Limb (tissue), 2 donors: ENCODE measurements around the gene MYOZ1.

Experiments used
- DNase-seq, 2 donors: peaks; one replicate each; pipeline ENCODE4 v3.0.0-alpha.2; 2016; ENCODE audit errors: extremely low spot score in 2 of 2

MYOZ1 gene

DNA sequence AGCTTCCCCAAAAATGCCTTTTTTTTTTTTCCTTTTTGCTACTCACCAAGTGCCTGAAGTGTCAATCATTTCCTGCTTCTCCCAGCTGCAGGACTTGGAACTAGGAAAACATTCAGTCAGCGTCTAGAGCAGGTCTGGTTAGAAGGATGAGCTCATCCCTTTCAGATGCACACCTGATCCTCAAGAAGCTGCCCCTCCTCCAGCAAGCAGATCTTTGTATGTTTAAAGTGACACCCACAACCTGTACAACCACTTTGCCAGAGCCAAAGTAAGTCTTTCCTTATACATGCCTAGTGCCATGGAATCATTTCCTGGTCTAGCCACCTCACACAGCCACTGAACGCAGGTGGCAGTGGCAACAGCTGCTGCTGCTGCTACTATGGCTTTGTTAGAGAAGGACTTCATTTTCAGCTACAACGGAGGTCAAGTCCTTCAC is 39.8 kb downstream of the MYOZ1 start:
- no peak for DNase-seq

DNA sequence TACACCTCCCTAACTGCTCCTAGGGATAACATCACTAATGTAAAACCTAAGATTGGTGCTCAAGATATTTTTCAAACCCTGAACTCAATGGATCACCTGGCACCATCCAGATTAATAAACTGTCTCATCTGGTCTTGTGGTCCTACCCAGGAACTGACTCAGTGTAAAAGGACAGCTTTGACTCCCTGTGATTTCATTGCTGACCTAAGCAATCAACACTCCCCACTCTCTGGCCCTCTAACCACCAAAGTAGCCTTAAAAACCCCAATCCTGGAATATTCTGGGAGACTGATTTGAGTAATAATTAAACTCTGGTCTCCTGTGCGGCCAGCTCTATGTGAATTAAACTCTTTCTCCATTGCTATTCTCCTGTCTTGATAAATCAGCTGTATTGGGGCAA is 43.9 kb downstream of the MYOZ1 start:
- DNase-seq: no peak

DNA sequence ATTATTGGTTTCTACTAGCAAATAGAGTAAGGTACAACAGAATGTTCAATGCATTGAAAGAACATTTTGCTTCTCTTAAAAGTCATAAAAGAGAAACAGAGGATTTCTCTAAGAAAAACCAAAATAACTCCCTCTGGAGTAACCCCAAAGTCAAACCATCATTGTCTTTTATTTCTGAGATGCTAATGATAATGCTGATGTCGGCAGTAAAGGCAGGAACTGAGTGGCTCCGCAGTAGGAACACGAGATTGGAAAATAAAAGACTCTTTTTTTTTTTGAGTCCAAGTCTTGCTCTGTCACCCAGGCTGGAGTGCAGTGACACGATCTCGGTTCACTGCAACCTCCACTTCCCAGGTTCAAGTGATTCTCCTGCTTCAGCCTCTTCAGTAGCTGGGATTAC is 47.5 kb downstream of the MYOZ1 start:
- no peak for DNase-seq

DNA sequence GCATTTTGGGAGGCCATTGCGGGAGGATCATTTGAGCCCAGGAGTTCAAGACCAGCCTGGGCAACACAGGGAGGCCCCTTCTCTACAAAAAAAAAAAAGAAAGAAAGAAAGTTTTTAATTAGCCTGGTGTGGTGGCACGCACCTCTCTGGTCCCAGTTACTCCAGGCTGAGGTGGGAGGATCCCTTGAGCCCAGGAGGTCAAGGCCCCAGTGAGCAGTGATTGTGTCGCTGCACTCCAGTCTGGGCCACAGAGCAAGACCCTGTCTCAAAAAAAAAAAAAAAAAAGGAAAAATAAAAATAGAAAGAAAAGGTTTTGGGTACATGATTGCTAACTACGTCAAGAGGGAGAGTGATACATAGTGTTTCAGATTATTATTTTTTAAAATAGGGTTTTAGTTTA is 48.2 kb downstream of the MYOZ1 start:
- DNase-seq: no peak

DNA sequence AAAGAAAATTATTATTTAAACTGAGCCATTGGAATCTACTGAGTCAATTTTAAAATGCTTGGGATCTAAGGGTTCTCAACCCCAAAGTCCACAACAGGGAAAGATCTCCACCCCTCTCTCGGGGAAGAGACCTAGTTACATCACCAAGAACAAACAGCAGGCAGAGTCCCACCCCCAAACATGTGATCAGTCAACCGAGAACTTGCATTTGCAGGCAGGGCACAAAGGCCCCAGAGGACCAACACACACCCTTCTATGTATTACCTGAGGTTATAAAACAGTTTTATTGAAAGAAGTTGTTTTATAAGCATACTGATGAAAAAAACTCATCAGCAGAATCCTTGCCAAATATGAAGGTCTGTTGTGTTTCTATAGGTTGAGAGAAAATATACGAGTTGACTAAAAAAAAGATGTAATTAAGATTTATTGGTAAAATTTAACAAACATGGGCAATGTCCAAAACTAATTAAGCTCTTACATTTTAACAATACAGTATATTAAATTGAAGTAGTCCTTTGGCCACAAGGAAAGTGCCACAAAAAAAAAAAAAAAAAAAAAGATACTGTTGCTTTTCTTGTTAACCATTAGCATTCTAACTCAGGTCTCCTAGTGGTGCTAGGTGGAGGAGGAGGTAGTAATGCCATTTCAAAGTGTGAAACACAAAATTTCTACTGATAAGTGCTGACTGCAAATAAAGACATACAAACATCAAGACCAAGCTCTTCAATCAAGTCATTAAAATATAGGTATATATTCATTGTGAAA is 49.2 kb downstream of the MYOZ1 start:
- no peak for DNase-seq

DNA sequence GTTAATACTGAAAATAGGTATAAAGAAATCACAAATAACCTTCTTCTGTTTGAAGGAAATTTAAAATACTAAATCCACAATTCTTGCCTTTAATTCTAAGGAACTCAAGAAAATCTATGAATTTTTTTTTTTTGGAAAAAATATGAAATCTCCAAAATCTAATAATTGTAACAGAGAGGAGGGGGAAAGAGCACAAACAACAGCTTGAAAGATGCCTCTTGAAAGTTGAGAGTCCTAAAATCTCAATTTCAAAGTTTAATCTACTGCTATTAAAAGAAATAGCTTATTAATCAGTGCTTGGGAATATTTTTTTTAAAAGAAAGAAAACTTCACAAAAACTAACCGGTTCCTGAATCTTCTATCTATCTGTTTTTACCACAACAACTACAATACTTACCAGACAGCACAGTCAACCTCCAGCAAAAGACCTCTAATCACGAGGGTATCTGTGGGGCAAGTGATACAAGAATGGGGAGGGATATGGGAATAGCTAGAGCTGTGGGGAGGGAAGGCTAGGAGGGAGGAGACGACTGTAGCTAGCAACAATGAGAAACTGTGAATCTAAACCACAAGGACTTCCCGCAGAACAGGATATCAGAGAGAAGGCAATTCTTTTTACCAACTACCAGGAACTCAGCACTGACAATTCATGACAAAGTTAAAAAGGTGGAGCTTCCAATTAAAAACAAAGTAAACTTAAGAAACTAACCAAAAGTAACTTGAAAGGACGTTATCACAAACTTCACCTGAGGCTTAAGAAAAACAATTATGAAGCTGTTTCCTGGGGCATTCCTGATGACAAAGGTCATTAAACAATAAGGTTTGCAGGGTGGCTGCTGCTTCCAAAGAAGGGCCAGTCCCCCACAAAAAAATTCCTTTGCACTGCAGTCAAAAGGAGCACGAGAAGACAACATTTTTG is 50.1 kb downstream of the MYOZ1 start, which contains the start of gene USP54:
Gene USP54 (minus strand): TSS at position 462 of the 919 bp plus-strand sequence. CDS start 15,684 bp downstream, outside the sequence.
- DNase-seq: no peak

DNA sequence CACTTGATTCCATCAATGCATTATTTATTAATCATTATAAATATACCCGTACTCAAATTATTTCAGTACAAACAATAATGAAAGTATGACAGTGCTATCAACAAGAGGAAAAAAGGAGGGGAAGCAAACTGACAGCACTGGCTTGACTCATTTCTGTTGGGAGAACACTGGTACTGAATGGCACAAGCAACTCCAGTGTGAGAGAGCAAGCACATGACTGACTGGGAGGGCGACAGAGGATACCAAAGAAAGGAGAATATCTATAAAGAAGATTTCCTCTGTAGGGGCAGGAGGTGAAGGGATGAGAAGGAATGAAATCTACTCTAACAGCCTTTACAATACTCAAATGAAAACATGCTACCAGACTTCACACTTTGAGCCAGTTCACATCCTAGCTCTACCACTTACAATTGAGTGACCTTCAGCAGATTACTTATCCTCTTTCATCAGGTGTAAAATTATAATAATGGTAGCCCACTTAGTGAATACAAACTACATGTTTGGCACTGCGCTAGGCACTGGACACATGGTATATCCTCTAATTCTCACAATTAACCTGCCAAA is 51.6 kb downstream of the MYOZ1 start:
- no peak for DNase-seq

DNA sequence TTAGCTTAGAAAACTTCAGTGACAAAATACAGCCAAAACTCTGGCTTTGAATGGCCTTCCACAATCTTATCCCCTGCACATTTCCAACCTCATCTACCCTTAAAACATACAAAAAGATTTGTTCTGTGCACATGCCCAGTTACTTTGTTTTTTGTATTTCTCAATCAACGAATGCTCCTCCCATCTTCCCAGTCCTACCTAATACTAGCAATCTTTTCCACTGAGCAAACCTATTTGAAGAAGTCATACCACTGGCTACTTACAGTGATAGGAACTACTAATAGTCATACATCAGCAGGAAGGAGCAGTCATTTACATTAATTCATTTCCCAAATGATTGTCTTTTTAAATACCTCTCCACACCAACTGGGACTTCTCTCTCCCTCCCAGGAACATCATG is 52.6 kb downstream of the MYOZ1 start:
- no peak for DNase-seq

DNA sequence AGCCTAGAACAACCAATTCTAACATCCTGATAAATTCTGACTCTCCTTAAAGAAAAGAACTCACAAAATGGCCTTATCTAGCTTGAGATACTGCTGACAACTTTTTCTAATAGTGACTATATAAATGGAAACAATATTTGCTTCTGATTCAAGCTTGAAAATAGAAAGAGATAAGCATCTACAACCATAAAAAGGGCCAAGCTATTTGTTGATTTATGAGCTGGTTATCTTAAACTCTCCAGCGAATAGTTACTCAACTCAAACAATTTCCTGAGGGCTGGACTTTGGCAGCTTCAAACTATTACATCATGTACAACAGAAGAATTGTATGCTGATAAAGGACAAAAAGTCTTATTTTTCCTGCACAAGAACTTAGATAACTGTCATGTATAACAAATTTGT is 54.7 kb downstream of the MYOZ1 start:
- no peak for DNase-seq

DNA sequence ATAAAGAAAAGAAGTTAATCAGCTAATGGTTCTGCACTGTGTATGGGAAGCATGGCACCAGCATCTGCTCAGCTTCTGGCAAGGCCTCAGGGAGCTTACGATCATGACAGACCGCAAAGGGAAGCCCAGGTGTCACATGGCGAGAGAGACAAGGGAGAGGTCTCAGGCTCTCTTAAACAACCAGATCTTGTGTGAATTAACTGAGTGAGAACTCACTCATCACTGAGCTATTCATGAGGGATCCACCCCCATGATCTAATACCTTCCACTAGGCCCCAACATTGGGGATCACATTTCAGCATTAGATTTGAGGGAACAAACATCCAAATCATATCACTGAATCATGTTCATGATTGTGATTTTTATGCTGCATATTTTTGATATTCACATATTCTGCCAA is 55.9 kb downstream of the MYOZ1 start:
- no peak for DNase-seq

DNA sequence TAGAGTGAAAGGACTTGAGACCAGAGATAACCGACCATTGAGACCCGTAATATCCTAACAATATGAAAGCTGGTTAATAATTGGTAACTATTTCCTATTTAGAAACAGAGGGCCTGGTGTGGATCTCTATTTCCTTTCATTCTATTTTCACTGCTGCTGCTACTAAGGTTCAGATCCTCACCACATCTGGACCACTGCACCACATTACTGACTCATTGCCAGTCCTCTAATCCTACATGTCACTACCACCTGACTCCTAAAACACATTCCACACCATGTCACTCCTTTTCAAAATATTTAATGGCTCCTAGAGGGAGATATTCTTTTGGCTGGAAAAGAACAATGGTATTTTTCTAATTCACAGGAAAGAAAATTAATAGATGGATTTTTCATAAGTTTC is 56.5 kb downstream of the MYOZ1 start:
- no peak for DNase-seq

DNA sequence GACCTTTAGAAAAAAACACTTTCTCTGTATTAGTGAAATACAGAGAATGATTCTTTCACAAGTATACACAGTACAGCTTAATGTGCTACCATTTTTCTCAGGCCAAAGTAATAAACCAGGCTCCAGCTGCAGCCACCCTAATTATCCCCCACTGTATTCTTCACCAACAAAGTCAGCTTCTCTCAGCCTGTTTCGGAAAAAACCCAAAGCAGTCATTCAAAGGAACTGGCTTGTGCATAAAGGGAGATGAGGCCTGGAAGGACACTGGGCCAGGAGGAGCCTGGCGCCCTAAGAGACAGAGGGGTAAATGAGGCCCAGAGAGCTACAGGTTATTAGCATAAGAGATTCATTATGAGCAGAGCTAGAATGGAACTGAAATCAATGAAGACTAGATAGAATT is 59.4 kb downstream of the MYOZ1 start:
- no peak for DNase-seq
